Measurements from ENCODE around the gene SLC25A52.

GRCh38 chr18:31760695-31761094, at the start of gene SLC25A52:
- TF ChIP-seq, protein P1, sequence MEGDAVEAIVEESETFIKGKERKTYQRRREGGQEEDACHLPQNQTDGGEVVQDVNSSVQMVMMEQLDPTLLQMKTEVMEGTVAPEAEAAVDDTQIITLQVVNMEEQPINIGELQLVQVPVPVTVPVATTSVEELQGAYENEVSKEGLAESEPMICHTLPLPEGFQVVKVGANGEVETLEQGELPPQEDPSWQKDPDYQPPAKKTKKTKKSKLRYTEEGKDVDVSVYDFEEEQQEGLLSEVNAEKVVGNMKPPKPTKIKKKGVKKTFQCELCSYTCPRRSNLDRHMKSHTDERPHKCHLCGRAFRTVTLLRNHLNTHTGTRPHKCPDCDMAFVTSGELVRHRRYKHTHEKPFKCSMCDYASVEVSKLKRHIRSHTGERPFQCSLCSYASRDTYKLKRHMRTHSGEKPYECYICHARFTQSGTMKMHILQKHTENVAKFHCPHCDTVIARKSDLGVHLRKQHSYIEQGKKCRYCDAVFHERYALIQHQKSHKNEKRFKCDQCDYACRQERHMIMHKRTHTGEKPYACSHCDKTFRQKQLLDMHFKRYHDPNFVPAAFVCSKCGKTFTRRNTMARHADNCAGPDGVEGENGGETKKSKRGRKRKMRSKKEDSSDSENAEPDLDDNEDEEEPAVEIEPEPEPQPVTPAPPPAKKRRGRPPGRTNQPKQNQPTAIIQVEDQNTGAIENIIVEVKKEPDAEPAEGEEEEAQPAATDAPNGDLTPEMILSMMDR (IDR thresholded peaks at IDR 0.05; ENCODE audit: borderline replicate concordance, extremely low read depth, low read length, poor library complexity, severe bottlenecking): no peak
- TF ChIP-seq EZH2 (IDR thresholded peaks at IDR 0.05; ENCODE audit: borderline replicate concordance, low read depth, low read length, severe bottlenecking): no peak

Measured in DND-41 (cell line).